GM18517 (cell line): ENCODE data around the gene SLC24A5.
A peak's percentile ranks its signal among the peaks of the same experiment; 100 is the strongest.

ENCODE experiments used
- ATAC-seq: cut with Tn5 transposase; IDR thresholded peaks from one replicate; pipeline ENCODE4 v1.9.1; 2021; ENCODE audit warnings: mild to moderate bottlenecking, moderate library complexity; ENCODE audit not compliant: unreplicated experiment

Gene SLC24A5

GRCh38 chr15:48109856-48110531, 10.8 kb upstream of the SLC24A5 start:
- ATAC-seq: no peak

GRCh38 chr15:48112242-48112641, 8.5 kb upstream of the SLC24A5 start:
- no peak for ATAC-seq

- no peak for ATAC-seq
Measured at GRCh38 chr15:48119277-48119676, 1.5 kb upstream of the SLC24A5 start.

GRCh38 chr15:48121849-48122248, 1.1 kb downstream of the SLC24A5 start:
- no peak for ATAC-seq

- ATAC-seq: no peak
Measured at GRCh38 chr15:48126667-48127355, 6.0 kb downstream of the SLC24A5 start.

GRCh38 chr15:48131324-48131723, 10.5 kb downstream of the SLC24A5 start:
- ATAC-seq: no peak

GRCh38 chr15:48132874-48133273, 12.1 kb downstream of the SLC24A5 start:
- ATAC-seq: no peak

- ATAC-seq: no peak
Measured at GRCh38 chr15:48143856-48144255, 23.1 kb downstream of the SLC24A5 start.

GRCh38 chr15:48144889-48145288, 24.1 kb downstream of the SLC24A5 start:
- peak; percentile 84 for ATAC-seq

- no peak for ATAC-seq
Measured at GRCh38 chr15:48145923-48146322, 25.1 kb downstream of the SLC24A5 start.

GRCh38 chr15:48147358-48147757, 26.6 kb downstream of the SLC24A5 start:
- ATAC-seq: no peak

- ATAC-seq: no peak
Measured at GRCh38 chr15:48149858-48150257, 29.1 kb downstream of the SLC24A5 start.

- no peak for ATAC-seq
Measured at GRCh38 chr15:48153526-48153925, 32.7 kb downstream of the SLC24A5 start.

GRCh38 chr15:48168616-48169015, 47.8 kb downstream of the SLC24A5 start:
- ATAC-seq: no peak

- no peak for ATAC-seq
Measured at GRCh38 chr15:48170981-48171380, 50.2 kb downstream of the SLC24A5 start.

GRCh38 chr15:48175126-48175525, 54.3 kb downstream of the SLC24A5 start:
- ATAC-seq: peak; percentile 42

GRCh38 chr15:48176112-48176511, 55.3 kb downstream of the SLC24A5 start:
- no peak for ATAC-seq

- no peak for ATAC-seq
Measured at GRCh38 chr15:48176957-48177356, 56.2 kb downstream of the SLC24A5 start.

GRCh38 chr15:48177383-48177765, 56.6 kb downstream of the SLC24A5 start:
- peak; percentile 61 for ATAC-seq

- ATAC-seq: peak; percentile 61
Measured at GRCh38 chr15:48177766-48178647, 57.2 kb downstream of the SLC24A5 start, which contains the start of gene MYEF2. MYEF2 (minus strand) TSS chr15:48178295; CDS start chr15:48178237, 58 bp downstream.

GRCh38 chr15:48178648-48178931, 57.8 kb downstream of the SLC24A5 start:
- peak; percentile 2 for ATAC-seq

- no peak for ATAC-seq
Measured at GRCh38 chr15:48182749-48183148, 62.0 kb downstream of the SLC24A5 start.
